ENCODE measurements around the gene COL5A1. TPM values are rescaled to one million over a fixed set of nuclear protein-coding genes. Genes with fewer than 3 reads are reported as not detected.

The COL5A1 gene
- total RNA-seq, 4 donors from 2014 or later = 7.1 to 69.3 (median 16.1) TPM

- TF ChIP-seq POLR2AphosphoS5 (IDR thresholded peaks at IDR 0.05) (no peak), CTCF (IDR thresholded peaks at IDR 0.05) (no peak), EP300 (IDR thresholded peaks at IDR 0.05; ENCODE audit: low read depth) (no peak), POLR2A (IDR thresholded peaks at IDR 0.05) (no peak)
- Histone ChIP-seq H3K36me3 (no peaks in the 10 kb centered on the region), H3K9me3 (no peaks in the 10 kb centered on the region), H3K27ac (peak overlapping the region; percentile 87 to 95 (median 89)), H3K4me3 (no peak overlapping the region), H3K27me3 (no peaks in the 10 kb centered on the region), H3K4me1 (peaks cover 43 to 69% (median 53%) of the 10 kb centered on the region in 4 donors)
- DNase-seq = no peak
- intact Hi-C loops (cut with DNase I; ENCODE audit: low total_unique reads) (no loop called here), in situ Hi-C loops (cut with MboI; ENCODE audit: low pct_ligation_motif_present in 1 of 4, low pct_unique_long_range_greater_than_20kb in 1 of 4, low sequenced_read_pairs in 3 of 4) (no loop called here)
- 68% methylated on average over 19 of the region's 32 CpGs; no CpG with 5 or more reads in 1 of the 2 donors for WGBS, 2 donors (ENCODE audit: low coverage in 1 of 2)
Observed at GRCh38 chr9:134707731-134708671, 66.4 kb downstream of the COL5A1 start.

GRCh38 chr9:134708672-134709038 lies 67.1 kb downstream of the COL5A1 start:
- Histone ChIP-seq H3K27me3 (no peaks in the 10 kb centered on the region), H3K9me3 (no peaks in the 10 kb centered on the region), H3K4me1 (peaks cover 43 to 67% (median 53%) of the 10 kb centered on the region in 4 donors), H3K4me3 (no peak overlapping the region), H3K27ac (peak overlapping the region; percentile 87 to 95 (median 89)), H3K36me3 (no peaks in the 10 kb centered on the region)
- TF ChIP-seq POLR2A (IDR thresholded peaks at IDR 0.05) = no peak
- TF ChIP-seq EP300 (IDR thresholded peaks at IDR 0.05; ENCODE audit: low read depth) = no peak
- TF ChIP-seq POLR2AphosphoS5 (IDR thresholded peaks at IDR 0.05) = no peak
- TF ChIP-seq CTCF (IDR thresholded peaks at IDR 0.05) = no peak
- WGBS, 2 donors (ENCODE audit: low coverage in 1 of 2) = 67% methylated on average over 11 of the region's 11 CpGs; no CpG with 5 or more reads in 1 of the 2 donors
- in situ Hi-C loops (cut with MboI; ENCODE audit: low pct_ligation_motif_present in 1 of 4, low pct_unique_long_range_greater_than_20kb in 1 of 4, low sequenced_read_pairs in 3 of 4) (no loop called here), intact Hi-C loops (cut with DNase I; ENCODE audit: low total_unique reads) (no loop called here)
- DNase-seq = no peak

- 70% methylated on average over 29 of the region's 29 CpGs; no CpG with 5 or more reads in 1 of the 2 donors for WGBS, 2 donors (ENCODE audit: low coverage in 1 of 2)
- Histone ChIP-seq H3K4me3 (no peak overlapping the region), H3K36me3 (no peaks in the 10 kb centered on the region), H3K9me3 (no peaks in the 10 kb centered on the region), H3K27ac (peak overlapping the region; percentile 87 to 95 (median 89)), H3K4me1 (peaks cover 43 to 60% (median 53%) of the 10 kb centered on the region in 4 donors), H3K27me3 (no peaks in the 10 kb centered on the region)
- TF ChIP-seq POLR2A (IDR thresholded peaks at IDR 0.05) (no peak), POLR2AphosphoS5 (IDR thresholded peaks at IDR 0.05) (peak; percentile 25 to 58 (median 26)), EP300 (IDR thresholded peaks at IDR 0.05; ENCODE audit: low read depth) (no peak)
- DNase-seq = no peak
- intact Hi-C loops (cut with DNase I; ENCODE audit: low total_unique reads) = no loop called here
- in situ Hi-C loops (cut with MboI; ENCODE audit: low pct_ligation_motif_present in 1 of 4, low pct_unique_long_range_greater_than_20kb in 1 of 4, low sequenced_read_pairs in 3 of 4) = no loop called here
Observed at GRCh38 chr9:134709512-134710270, 68.1 kb downstream of the COL5A1 start.

- intact Hi-C loops (cut with DNase I; ENCODE audit: low total_unique reads) = no loop called here
- H3K27ac ChIP-seq = peak overlapping the region; percentile 87 to 95 (median 89)
Observed at GRCh38 chr9:134710271-134710540, 68.6 kb downstream of the COL5A1 start.

More at GRCh38 chr9:134710271-134710540, 68.6 kb downstream of the COL5A1 start:
- Histone ChIP-seq H3K4me1 (peaks cover 38 to 55% (median 48%) of the 10 kb centered on the region in 4 donors), H3K27me3 (no peaks in the 10 kb centered on the region), H3K36me3 (no peaks in the 10 kb centered on the region), H3K4me3 (no peak overlapping the region), H3K9me3 (no peaks in the 10 kb centered on the region)
- in situ Hi-C loops (cut with MboI; ENCODE audit: low pct_ligation_motif_present in 1 of 4, low pct_unique_long_range_greater_than_20kb in 1 of 4, low sequenced_read_pairs in 3 of 4) = no loop called here
- TF ChIP-seq CTCF (IDR thresholded peaks at IDR 0.05) (no peak), POLR2AphosphoS5 (IDR thresholded peaks at IDR 0.05) (no peak), POLR2A (IDR thresholded peaks at IDR 0.05) (no peak)
- DNase-seq = no peak
- 53% methylated on average over 5 of the region's 8 CpGs; no CpG with 5 or more reads in 1 of the 2 donors for WGBS, 2 donors (ENCODE audit: low coverage in 1 of 2)
